Common myeloid progenitor, CD34-positive (primary cell): ENCODE data around the gene DNAH1.

Experiments
- CTCF ChIA-PET: fragments of 350-600 bp; sonication (Branson Sonifier 250); formaldehyde crosslinking; loops from one replicate; lab custom pipeline; 2021; ENCODE audit warnings: antibody characterized with exemption; lab: Charles Lee
- POLR2A ChIA-PET: fragments of 350-600 bp; sonication (Branson Sonifier 250); formaldehyde crosslinking; loops from one replicate; lab custom pipeline; 2021; ENCODE audit warnings: antibody characterized with exemption; lab: Charles Lee
- DNase-seq, 3 donors: peaks; one replicate each; pipeline versions ENCODE4 v3.0.0 to v3.0.0-alpha.2; 2013
- H3K27ac ChIP-seq, 2 experiments: 1 replicate in 1 of 2; 2 replicates in 1 of 2; pipeline ENCODE4 v1.7.0; 2013; ENCODE audit warnings: inconsistent platforms in 2 of 2, low read length in 2 of 2, mild to moderate bottlenecking in 2 of 2, low read depth in 1 of 2, moderate library complexity in 1 of 2; ENCODE audit not compliant: severe bottlenecking in 2 of 2, insufficient read depth in 1 of 2, poor library complexity in 1 of 2
- H3K27me3 ChIP-seq, 5 experiments: replicated peaks in 2 of 5; 1 replicate in 3 of 5; 2 replicates in 2 of 5; pipeline versions ENCODE4 v1.6.1 to v1.7.0; 2013; ENCODE audit warnings: low read length in 4 of 5, mild to moderate bottlenecking in 2 of 5, moderate library complexity in 2 of 5, inconsistent platforms in 1 of 5; ENCODE audit not compliant: insufficient read depth in 5 of 5, control insufficient read depth in 4 of 5
- H3K36me3 ChIP-seq, 4 experiments: 1 replicate in 2 of 4; 2 replicates in 2 of 4; pipeline versions ENCODE4 v1.6.1 to v1.7.0; 2013; ENCODE audit warnings: low read length in 3 of 4, control low read depth in 1 of 4, mild to moderate bottlenecking in 1 of 4; ENCODE audit not compliant: control insufficient read depth in 4 of 4, insufficient read depth in 4 of 4
- H3K4me1 ChIP-seq, 4 experiments: 1 replicate in 3 of 4; 2 replicates in 1 of 4; pipeline versions ENCODE4 v1.6.1 to v1.7.1; 2013; ENCODE audit warnings: low read length in 3 of 4, mild to moderate bottlenecking in 3 of 4, control low read depth in 1 of 4, inconsistent platforms in 1 of 4, moderate library complexity in 1 of 4; ENCODE audit not compliant: control insufficient read depth in 4 of 4, insufficient read depth in 4 of 4; ENCODE audit errors: control extremely low read depth in 1 of 4
- H3K4me3 ChIP-seq, 7 experiments: 1 replicate in 4 of 7; 2 replicates in 3 of 7; pipeline versions ENCODE4 v1.5.1 to v1.7.0; 2013; ENCODE audit warnings: mild to moderate bottlenecking in 7 of 7, low read length in 6 of 7, moderate library complexity in 6 of 7, inconsistent platforms in 2 of 7, low read depth in 2 of 7, control low read depth in 1 of 7; ENCODE audit not compliant: insufficient read depth in 4 of 7, control insufficient read depth in 1 of 7; ENCODE audit errors: extremely low read depth in 1 of 7
- H3K9me3 ChIP-seq, 5 experiments: 1 replicate in 4 of 5; 2 replicates in 1 of 5; pipeline versions ENCODE4 v1.6.1 to v1.7.1; 2013; ENCODE audit warnings: low read length in 4 of 5, mild to moderate bottlenecking in 2 of 5, inconsistent platforms in 1 of 5, low read depth in 1 of 5, moderate library complexity in 1 of 5; ENCODE audit not compliant: control insufficient read depth in 4 of 5, insufficient read depth in 2 of 5; ENCODE audit errors: control extremely low read depth in 1 of 5
- WGBS: methylation state at CpG from one replicate; pipeline ENCODE4 v1.1.5; 2013; ENCODE audit not compliant: insufficient coverage; 5-methylcytosine and 5-hydroxymethylcytosine counted together

DNAH1 gene

GRCh38 chr3:52349611-52350395 lies 33.7 kb downstream of the DNAH1 start:
- Histone ChIP-seq H3K4me3 (no peak overlapping the region), H3K36me3 (peaks cover 2 to 93% (median 35%) of the 10 kb centered on the region in 4 experiments), H3K27ac (no peak overlapping the region), H3K4me1 (no peaks in the 10 kb centered on the region), H3K27me3 (no peaks in the 10 kb centered on the region), H3K9me3 (no peaks in the 10 kb centered on the region)
- no peak for DNase-seq
- ChIA-PET POLR2A (no interaction called here), CTCF (interaction anchor here (1.3 to 3.1 kb wide), 5 partner anchors 9 to 68 kb away, joined by 3 to 14 read pairs (median 4); partner anchors contain the start of gene GLYCTK)
- 97% methylated on average over 14 of the region's 19 CpGs for WGBS

DNA sequence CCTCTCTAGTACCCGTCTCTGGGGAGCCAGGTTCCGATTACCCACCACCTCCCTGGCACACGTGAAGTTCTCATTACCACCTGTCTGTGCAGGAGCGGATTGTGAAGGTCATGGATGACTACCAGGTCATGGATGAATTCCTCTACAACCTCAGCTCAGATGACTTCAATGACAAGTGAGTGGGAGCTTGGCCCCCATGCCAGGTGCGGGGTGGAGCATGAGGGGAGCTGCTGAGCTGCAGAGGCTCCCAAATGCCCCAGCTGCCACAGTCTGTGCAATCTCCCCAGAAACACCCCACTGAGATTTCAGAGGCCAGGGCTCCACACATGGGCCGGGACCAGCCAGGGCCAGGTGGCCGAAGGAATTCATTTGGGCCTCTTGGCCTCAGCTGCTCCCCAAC lies 34.3 kb downstream of the DNAH1 start:
- CTCF ChIA-PET: interaction anchor here (1.0 to 3.1 kb wide), 5 partner anchors 10 to 69 kb away, joined by 3 to 14 read pairs (median 3); partner anchors contain the start of gene GLYCTK

DNA sequence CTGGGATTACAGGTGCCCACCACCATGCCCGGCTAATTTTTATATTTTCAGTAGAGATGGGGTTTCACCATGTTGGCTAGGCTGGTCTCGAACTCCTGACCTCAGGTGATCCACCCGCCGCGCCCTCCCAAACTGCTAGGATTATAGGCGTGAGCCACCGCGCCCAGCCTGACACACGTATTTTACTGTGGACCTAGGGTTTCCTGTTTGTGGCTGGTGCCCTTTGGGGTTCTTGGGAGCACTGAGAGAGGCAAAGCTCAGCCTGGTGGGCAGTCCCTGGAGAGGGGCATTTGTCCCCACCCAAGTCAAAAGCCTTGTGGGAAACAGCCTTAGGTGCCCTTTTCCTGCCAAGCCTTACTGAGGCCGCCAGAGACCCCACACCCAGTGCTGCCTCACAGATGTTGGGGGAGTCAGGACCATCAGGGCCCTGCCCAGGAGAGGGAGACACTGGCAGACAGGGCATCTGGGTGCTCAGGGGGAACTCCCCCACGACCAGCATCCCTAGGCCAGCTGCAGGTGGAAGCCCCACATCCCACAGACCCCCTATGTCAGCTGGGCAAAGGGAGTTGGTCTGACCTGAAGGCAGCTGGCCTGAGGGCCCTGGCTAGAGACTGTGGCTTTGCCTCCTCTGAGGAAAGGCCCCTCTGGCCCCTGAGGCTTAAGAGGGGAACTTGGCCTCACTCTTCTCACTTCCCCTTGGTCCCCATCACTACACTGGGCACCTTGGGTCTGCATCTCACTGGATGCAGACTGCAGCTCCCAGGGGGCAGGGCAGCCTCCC lies 35.1 kb downstream of the DNAH1 start:
- H3K4me3 ChIP-seq: no peak overlapping the region
- no peak overlapping the region for H3K27ac ChIP-seq
- POLR2A ChIA-PET: no interaction called here
- no peak for DNase-seq
- no peaks in the 10 kb centered on the region for H3K9me3 ChIP-seq
- peaks cover 7 to 93% (median 34%) of the 10 kb centered on the region in 4 experiments for H3K36me3 ChIP-seq
- H3K27me3 ChIP-seq: no peaks in the 10 kb centered on the region
- WGBS: 93% methylated on average over 10 of the region's 11 CpGs
- H3K4me1 ChIP-seq: no peaks in the 10 kb centered on the region
- CTCF ChIA-PET: interaction anchor here (1.0 to 3.1 kb wide), 8 partner anchors 12 to 122 kb away, joined by 3 to 14 read pairs (median 3); partner anchors contain the start of gene GLYCTK

More for the DNA sequence above, 34.3 kb downstream of the DNAH1 start:
- no peaks in the 10 kb centered on the region for H3K9me3 ChIP-seq
- H3K4me3 ChIP-seq: no peak overlapping the region
- no peaks in the 10 kb centered on the region for H3K27me3 ChIP-seq
- H3K36me3 ChIP-seq: peaks cover 4 to 93% (median 33%) of the 10 kb centered on the region in 4 experiments
- no peak overlapping the region for H3K27ac ChIP-seq
- WGBS: 94% methylated on average over 5 of the region's 7 CpGs
- H3K4me1 ChIP-seq: no peaks in the 10 kb centered on the region
- DNase-seq: no peak
- POLR2A ChIA-PET: no interaction called here

GRCh38 chr3:52351762-52352368 lies 35.7 kb downstream of the DNAH1 start:
- DNase-seq: no peak
- peaks cover 7 to 91% (median 34%) of the 10 kb centered on the region in 4 experiments for H3K36me3 ChIP-seq
- no peaks in the 10 kb centered on the region for H3K27me3 ChIP-seq
- H3K4me3 ChIP-seq: no peak overlapping the region
- H3K9me3 ChIP-seq: no peaks in the 10 kb centered on the region
- H3K4me1 ChIP-seq: no peaks in the 10 kb centered on the region
- H3K27ac ChIP-seq: no peak overlapping the region
- WGBS: over 99% methylated on average over 9 of the region's 13 CpGs
- ChIA-PET POLR2A (no interaction called here), CTCF (interaction anchor here (1.2 to 1.8 kb wide), 4 partner anchors 12 to 122 kb away, joined by 3 to 10 read pairs (median 4); no protein-coding TSS in a partner anchor)

GRCh38 chr3:52352566-52352965 lies 36.4 kb downstream of the DNAH1 start:
- Histone ChIP-seq H3K9me3 (no peaks in the 10 kb centered on the region), H3K27me3 (no peaks in the 10 kb centered on the region), H3K36me3 (peaks cover 7 to 87% (median 35%) of the 10 kb centered on the region in 4 experiments), H3K4me3 (no peak overlapping the region), H3K27ac (no peak overlapping the region), H3K4me1 (no peaks in the 10 kb centered on the region)
- CTCF ChIA-PET: interaction anchor here (1.5 to 1.8 kb wide), 3 partner anchors 13 to 121 kb away, joined by 3 to 10 read pairs (median 4); no protein-coding TSS in a partner anchor
- POLR2A ChIA-PET: no interaction called here
- no peak for DNase-seq
- 91% methylated on average over 9 of the region's 9 CpGs for WGBS

- ChIA-PET CTCF (no interaction called here), POLR2A (no interaction called here)
- Histone ChIP-seq H3K9me3 (no peaks in the 10 kb centered on the region), H3K4me3 (no peak overlapping the region), H3K4me1 (no peaks in the 10 kb centered on the region), H3K27ac (no peak overlapping the region), H3K27me3 (no peaks in the 10 kb centered on the region), H3K36me3 (peaks cover 7 to 87% (median 35%) of the 10 kb centered on the region in 4 experiments)
- no peak for DNase-seq
- WGBS: 98% methylated on average over 10 of the region's 16 CpGs
These were observed 37.3 kb downstream of the DNAH1 start for GRCh38 chr3:52353291-52353855.
